Erythroblast (primary cell): ENCODE measurements around the gene RPUSD1.

Experiments
- DNase-seq, 2 experiments: peaks; one replicate each; lab custom pipeline; 2025; lab: John Stamatoyannopoulos, UW
- GATA1 ChIP-seq: IDR thresholded peaks from 2 replicates; pipeline ENCODE4 v1.6.1; 2011; ENCODE audit warnings: low read depth, mild to moderate bottlenecking, control low read depth, low read length, moderate library complexity
- POLR2A ChIP-seq: IDR thresholded peaks from 2 replicates; pipeline ENCODE4 v1.6.1; 2011; ENCODE audit warnings: mild to moderate bottlenecking, low read length

Gene RPUSD1

DNA sequence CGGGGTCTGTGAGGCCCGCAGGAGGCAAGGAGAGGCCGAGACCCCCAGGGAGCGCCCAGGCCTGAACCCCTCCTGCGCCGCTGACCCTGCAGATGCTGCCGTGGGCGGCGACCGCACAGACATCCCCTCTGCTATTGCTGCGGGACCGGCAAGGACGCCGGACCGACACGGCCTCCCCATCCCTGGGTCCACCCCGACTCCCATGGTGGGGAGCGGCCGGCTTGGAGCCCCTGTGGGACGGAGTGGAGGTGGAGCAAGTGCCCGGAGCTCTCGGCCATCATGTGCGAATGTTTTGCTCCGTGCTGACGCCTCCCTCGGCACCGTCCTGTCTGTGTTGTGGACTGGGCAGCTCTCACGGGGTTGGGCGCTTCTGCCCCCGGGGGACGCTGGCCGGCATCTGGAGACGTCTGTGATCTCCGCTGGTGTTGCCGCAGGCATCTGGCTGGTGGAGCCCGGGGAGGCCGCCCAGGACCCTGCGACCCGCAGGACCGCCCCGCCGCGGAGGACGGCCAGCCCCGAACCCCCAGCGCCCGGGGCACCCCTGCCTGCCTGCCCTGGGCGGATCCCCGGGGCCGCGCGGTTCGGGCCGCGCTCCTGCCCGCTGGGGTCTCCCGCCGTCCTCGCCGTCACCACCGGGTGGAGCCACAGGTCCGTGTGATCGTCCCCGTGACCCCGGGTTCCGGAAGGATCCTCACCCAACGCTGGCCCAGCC is 25.2 kb upstream of the RPUSD1 start:
- TF ChIP-seq GATA1 (no peak), POLR2A (no peak)
- DNase-seq, result peak; percentile 32 to 41

DNA sequence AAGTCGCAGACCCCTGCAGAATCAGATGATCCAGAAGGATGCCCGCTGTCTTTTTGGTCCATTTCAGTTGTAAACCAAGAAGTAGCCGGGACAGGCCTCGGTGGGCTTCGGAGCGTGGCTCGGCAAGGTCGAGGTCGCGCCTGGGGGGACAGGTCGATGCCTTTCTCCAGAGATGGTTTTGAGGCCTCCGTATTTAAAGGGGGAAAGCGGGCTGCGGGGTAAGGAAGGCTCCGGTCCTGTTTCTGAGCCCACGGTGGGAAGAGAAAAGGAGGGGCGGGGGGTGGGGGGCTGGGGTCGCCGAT is 19.9 kb upstream of the RPUSD1 start:
- TF ChIP-seq GATA1 (no peak), POLR2A (no peak)
- no peak for DNase-seq

DNA sequence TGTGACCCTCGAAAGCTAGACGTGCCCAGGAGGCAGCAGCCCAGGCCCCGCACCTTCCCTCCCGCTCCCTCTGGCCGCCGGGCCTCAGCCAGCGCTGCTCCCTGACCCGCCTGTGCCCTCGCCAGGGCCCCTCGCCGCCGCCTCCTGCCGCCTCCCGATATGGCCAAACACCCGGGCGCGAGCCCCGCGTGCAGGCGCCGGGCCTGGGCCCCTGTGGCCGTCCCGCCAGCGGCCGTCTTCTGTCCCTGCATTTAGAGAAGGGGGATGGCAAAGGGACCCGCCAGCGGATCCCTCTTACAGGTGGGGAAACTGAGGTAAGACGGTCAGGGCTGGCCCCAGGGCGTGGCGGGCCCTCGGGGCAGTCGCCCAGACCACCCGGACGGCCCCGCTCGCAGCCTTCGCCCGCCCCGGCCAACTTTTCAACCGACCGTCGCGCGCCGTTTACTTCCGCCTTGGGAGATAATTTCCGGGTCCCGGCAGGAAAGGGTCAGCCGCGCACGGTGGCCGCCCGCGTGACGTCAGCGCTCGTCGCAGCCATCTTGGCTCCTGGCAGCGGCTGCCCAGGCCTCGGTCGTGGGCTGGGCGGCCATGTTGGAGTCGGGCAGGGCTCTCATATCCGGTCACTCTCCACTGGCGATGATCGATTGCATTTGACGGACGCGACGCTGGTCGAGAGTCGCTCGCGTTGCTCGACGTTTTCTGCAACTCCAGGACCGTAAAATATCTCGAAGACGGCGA is 19.3 kb upstream of the RPUSD1 start:
- no peak for TF ChIP-seq GATA1
- peak; percentile 85 for TF ChIP-seq POLR2A
- peak; percentile 92 to 93 for DNase-seq

DNA sequence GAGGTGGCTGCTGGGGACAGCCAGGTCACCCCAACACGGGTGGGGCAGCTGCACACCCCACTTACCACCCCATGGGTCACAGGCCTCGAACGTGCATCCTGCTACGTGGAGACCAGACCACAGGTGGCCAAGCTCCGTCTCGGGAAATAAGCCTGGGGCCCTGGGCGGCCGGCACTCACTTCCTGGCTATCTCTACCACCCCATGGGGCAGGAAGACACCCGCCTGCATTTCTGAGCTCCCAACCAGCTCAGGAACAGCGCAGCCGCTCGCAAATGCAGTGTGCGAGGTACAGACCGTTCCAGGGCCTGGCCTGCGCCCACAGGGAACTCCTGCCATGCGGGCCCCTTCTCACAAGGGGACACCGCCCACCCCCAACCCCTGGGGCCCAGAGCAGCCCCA is 17.3 kb upstream of the RPUSD1 start:
- no peak for DNase-seq
- TF ChIP-seq POLR2A, result no peak
- no peak for TF ChIP-seq GATA1

DNA sequence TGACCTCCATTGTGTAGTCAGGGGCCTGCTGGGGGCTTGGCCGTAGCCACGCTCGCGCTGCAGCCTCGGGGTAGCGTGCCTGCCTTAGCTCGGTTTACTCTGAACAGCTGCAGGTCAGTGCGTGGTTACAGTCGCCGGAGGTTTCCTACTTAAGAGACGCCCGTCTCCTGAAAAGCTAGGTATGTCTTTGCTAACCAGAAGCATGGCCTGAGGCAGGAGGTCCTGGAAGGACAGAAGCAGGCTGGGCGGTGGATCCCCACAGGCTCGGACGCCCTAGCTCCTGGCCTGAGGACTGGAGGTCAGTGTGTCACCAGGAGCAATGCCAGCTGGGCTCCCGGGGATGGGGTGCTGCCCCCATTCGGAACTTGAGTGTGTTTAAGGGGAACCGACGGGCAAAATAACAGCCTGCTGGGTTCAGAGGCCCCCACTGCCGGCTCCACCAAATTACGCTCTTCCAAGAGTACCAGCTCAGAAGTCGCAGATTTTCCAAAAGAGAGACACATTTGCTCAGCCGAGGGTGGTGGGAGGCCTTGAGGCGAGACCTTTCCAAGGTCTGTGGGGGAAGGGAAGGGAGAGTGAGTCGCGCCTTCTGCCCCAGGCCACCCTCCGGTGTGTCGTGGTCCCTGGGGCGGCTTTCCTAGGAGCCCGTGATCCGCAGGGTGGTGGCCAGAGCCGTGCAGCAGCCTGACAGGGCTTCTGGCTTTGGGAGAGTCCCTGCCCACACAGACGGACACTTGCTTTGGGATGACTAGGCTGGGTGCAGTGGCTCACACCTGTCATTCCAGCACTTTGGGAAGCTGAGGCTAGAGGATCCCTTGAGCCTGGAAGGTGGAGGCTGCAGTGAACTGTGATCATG is 16.2 kb upstream of the RPUSD1 start:
- DNase-seq, result no peak
- TF ChIP-seq POLR2A (no peak), GATA1 (no peak)

DNA sequence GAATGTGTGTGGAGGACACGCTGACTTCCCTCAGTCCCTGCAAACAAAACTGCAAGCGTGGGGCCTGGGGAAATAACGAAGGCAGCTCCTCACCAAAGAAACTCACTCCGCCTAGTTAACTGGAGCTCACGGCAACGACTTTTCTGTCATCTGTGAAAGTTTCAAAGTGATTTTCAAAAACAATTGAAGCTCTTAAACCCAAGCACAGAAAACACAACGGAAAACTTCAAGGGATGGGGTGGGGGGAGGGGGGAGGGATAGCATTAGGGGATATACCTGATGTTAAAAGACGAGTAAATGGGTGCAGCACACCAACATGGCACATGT is 15.5 kb upstream of the RPUSD1 start:
- no peak for DNase-seq
- TF ChIP-seq GATA1 (no peak), POLR2A (no peak)

DNA sequence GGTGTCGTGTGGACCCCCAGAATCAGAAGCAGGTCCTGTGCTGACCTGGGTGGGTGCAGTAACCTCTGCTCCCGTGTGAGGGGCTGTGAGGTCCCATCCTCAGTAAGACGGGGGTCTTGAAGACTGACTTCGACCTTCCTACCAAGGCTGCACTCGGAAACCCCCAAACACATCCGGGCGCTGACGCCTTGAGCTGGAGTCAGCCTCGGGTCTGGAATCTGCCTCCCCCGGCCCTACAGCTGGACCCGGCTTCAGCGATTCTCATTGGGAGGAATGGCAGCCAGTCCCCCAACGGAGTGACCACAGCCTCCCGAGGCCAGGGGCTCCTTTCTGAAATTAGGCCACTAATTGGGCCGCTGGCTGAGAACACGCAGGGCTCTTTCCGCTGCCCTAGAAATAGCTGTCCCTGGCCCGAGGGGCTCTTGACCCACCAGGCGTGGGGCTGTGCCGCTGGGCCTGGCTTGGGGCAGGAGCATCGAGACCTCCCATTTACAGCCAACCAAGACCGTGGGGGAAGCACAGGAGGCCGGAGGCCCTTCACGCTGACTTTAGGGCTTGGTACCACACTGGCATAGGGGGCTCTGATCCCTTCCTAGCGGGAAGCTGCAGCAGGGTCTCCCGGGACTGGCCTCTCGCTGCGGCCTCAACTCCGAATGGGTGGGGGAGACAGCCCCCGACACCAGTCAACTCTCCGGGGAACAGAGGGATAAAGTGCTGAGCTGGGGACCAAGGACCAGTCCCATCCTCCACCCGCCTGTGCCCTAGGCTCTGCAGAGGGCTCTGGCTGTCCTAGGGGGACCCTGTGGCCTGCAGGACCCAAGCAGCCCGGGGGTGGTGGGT is 15.0 kb upstream of the RPUSD1 start:
- DNase-seq, result no peak
- no peak for TF ChIP-seq GATA1
- no peak for TF ChIP-seq POLR2A

DNA sequence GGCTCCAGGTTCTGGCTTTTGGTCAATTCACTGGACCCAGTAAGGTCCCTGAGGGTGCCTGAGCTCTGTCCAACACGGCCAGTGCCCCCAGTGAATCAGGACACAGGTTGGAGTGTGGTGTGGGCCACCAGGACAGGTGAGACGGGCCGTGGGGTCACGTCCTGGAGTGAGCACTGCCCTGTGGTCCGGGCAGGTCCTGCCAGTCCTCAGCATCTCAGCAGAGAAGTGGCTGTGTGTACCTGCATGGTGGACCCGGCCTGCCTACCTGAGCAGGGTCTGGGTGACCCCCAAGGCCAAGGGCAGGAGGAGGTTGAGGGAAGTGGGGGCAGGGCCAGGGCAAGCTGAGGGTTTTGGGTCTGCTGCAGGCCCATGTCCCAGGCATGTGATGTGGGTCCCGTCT is 14.3 kb upstream of the RPUSD1 start:
- DNase-seq, result no peak
- no peak for TF ChIP-seq POLR2A
- TF ChIP-seq GATA1, result no peak

DNA sequence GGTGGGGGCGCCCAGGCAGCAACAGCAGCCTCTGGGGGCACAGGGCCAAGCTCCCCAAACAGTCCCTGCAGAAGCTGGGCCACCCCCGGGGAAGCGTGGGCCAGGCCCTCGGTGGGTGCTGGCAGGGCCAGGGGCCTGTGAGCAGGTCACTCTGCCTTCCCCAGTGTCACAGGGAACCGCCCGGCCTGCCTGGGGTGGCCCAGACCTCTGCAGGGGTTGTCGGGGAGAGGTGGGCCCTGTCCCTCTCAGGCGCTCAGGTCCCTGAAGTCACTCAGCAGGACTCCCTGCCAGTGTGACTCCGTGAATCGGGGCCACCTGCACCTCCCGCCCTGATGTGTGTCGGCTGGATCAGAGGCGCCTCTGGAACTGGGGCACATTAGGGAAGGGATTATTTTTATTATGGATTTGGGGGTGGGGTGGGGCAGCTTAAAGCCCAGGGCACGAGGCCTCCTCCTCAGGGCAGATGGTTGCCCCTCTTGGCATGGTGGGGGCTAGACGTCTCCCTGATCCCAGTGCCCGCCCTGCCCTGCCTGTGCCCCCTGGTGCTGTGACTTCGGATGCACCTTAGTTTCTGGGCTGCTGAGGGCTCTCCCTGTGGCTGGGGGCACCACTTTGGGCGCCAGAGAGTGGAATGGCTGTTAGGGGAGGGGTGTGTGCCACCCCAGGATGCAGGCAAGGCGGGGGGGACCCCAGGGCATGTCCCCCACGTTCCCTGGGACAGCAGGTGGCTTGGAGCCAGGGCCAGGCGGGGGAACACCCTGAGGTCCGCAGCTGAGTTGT is 13.6 kb upstream of the RPUSD1 start:
- DNase-seq, result no peak
- TF ChIP-seq POLR2A (peak; percentile 23), GATA1 (no peak)

DNA sequence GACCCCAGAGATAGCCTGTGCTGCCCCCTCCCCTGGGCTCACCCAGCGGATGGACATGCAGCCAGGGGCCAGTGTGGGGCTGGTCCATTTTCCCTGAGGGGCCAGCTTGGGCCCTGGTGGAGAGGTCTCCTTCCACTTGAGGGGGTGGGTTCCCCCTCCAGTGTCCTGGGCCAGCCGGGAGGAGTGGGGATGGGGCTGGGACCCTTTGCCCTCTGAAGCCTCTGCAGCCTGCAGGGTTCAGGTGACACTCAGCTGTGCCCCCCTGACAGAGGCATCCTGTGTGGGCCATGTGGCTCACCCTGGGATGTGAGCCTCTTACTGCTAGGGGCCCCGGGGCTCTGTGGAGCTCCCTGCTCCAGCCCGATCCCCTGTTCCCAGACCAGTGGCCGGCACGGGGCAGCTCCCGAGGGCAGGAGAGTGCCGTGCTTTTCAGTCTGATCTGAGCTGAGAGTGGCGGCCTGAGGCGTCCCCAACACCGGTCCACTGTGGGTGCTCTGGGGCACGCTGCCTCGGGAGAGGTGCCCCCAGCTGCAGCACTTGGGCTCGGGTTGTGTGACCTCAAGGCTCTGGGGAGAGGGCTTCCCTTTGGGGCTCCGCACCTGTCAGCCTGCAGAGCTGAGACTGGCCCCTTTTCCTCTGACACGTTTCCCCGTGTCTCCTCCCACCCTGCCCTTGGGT is 12.8 kb upstream of the RPUSD1 start:
- TF ChIP-seq POLR2A (no peak), GATA1 (no peak)

DNA sequence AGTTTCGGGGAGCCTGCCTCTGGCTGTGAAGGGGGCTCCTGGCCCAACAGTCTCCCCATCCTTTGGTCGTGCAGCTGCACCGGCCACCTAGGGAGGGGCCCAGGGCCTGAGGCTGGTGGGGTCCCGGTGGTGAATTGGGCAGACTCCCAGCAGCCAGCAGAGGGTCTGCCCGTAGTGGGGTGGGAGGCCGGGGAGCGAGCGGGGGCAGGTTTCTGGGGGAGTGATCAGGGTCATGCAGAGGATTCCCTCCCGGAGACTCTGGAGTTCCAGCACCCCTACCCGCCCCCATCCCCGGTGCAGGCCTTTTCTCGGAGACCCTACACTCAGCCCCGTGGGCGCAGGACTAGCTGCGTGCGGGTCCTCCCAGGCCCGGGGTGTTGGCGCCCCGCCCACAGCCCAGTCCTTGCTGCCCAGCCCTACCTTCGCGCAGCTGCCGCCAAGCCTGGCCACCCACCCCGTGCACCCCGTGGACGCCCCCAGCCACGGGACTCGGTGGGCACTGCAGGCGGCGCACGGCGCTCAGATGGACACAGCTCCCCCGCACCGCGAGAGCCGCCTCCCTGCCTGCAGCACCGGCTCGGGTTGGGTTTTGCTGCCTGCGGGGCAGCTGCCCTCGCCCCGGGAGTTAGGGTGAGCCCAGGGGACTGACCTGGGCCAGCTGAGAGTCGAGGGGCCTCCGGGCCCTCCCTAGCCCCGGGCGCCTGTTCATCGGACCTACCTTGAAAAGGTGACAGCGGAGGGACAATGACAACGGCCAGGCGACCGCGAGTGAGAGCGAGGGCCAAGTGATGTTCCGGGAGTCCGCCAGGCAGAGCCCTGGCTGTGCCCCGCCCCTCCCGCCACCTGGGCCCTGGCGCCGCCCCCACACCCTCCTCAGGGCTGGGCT is 12.0 kb upstream of the RPUSD1 start, which contains the start of gene GNG13:
TSS of gene GNG13 (minus strand) at position 787 of the 886 bp plus-strand sequence. CDS start 1,657 bp downstream, outside the sequence.
- no peak for TF ChIP-seq POLR2A
- no peak for TF ChIP-seq GATA1
- DNase-seq, result no peak

More for the DNA sequence above, 12.8 kb upstream of the RPUSD1 start:
- no peak for DNase-seq
